IMR-90 (cell line): Measurements from ENCODE around the gene SLC2A2. TPM values are rescaled to one million over a fixed set of nuclear protein-coding genes. Genes with fewer than 3 reads are reported as not detected.
A peak's percentile ranks its signal among the peaks of the same experiment; 100 is the strongest.

Source experiments
- ATAC-seq: fragments of 200-7000 bp; cut with Tn5 transposase; 2 replicates; pipeline ENCODE4 v1.9.1; 2020; ENCODE audit warnings: low read depth, mild to moderate bottlenecking, moderate library complexity
- BruUV-seq: library from RNA; stranded (reverse); fragments of 400-500 nt; replicated peaks from 2 replicates; lab custom pipeline; 2021; lab: Mats Ljungman, UMichigan
- CTCF ChIA-PET: fragments of 300-600 bp; formaldehyde crosslinking; extraction: SDS; loops from one replicate; lab custom pipeline; 2021; ENCODE audit warnings: antibody characterized with exemption; lab: Yijun Ruan, JAX
- POLR2A ChIA-PET: fragments of 300-600 bp; sonication (Branson Sonifier 250); formaldehyde crosslinking; loops from one replicate; lab custom pipeline; 2022; ENCODE audit warnings: antibody characterized with exemption; ENCODE audit not compliant: unreplicated experiment; lab: Charles Lee
- DNase-seq: peaks from one replicate; pipeline ENCODE4 v3.0.0; 2013
- H2AFZ ChIP-seq: replicated peaks from 2 replicates; pipeline ENCODE3; 2013; ENCODE audit warnings: low read length, mild to moderate bottlenecking; ENCODE audit not compliant: poor library complexity
- H2AK5ac ChIP-seq: 2 replicates; pipeline ENCODE4 v1.6.1; 2013; ENCODE audit warnings: low read depth, low read length, inconsistent platforms
- H2AK9ac ChIP-seq: replicated peaks from 2 replicates; pipeline ENCODE3; 2013; ENCODE audit warnings: mild to moderate bottlenecking, low read depth, low read length, moderate library complexity; ENCODE audit not compliant: poor library complexity
- H2BK120ac ChIP-seq: 2 replicates; pipeline ENCODE4 v1.6.1; 2013; ENCODE audit warnings: low read depth, low read length, inconsistent platforms
- H2BK15ac ChIP-seq: 3 replicates; pipeline ENCODE4 v1.6.1; 2013; ENCODE audit warnings: low read depth, low read length, inconsistent platforms
- H2BK20ac ChIP-seq: 2 replicates; pipeline ENCODE4 v1.6.1; 2013; ENCODE audit warnings: low read depth, mild to moderate bottlenecking, inconsistent platforms, low read length, moderate library complexity
- H2BK5ac ChIP-seq: 2 replicates; pipeline ENCODE4 v1.6.1; 2013; ENCODE audit warnings: mild to moderate bottlenecking, low read depth, low read length, inconsistent platforms; ENCODE audit not compliant: poor library complexity, severe bottlenecking
- H3K14ac ChIP-seq: replicated peaks from 2 replicates; pipeline ENCODE4 v1.6.1; 2013; ENCODE audit warnings: low read depth, low read length, inconsistent platforms
- H3K18ac ChIP-seq: 2 replicates; pipeline ENCODE4 v1.6.1; 2013; ENCODE audit warnings: low read depth, low read length, control low read depth
- H3K23ac ChIP-seq: 2 replicates; pipeline ENCODE4 v1.6.1; 2013; ENCODE audit warnings: low read depth, low read length, inconsistent platforms
- H3K27ac ChIP-seq: 2 replicates; pipeline ENCODE4 v1.5.1; 2013; ENCODE audit warnings: mild to moderate bottlenecking, control low read depth, low read length; ENCODE audit not compliant: insufficient read depth
- H3K27me3 ChIP-seq: 2 replicates; pipeline ENCODE4 v1.6.1; 2013; ENCODE audit warnings: low read length; ENCODE audit not compliant: control insufficient read depth, insufficient read depth
- H3K36me3 ChIP-seq: 2 replicates; pipeline ENCODE4 v1.6.1; 2013; ENCODE audit warnings: low read length, mixed read lengths; ENCODE audit not compliant: control insufficient read depth, insufficient read depth
- H3K4ac ChIP-seq: 2 replicates; pipeline ENCODE4 v1.6.1; 2013; ENCODE audit warnings: low read depth, low read length, inconsistent platforms
- H3K4me1 ChIP-seq: 2 replicates; pipeline ENCODE4 v1.6.1; 2013; ENCODE audit warnings: low read length, mixed read lengths; ENCODE audit not compliant: control insufficient read depth, insufficient read depth
- H3K4me2 ChIP-seq: 2 replicates; pipeline ENCODE4 v1.6.1; 2013; ENCODE audit warnings: low read depth, mild to moderate bottlenecking, control low read depth, low read length, moderate library complexity
- H3K4me3 ChIP-seq: 2 replicates; pipeline ENCODE4 v1.5.1; 2013; ENCODE audit warnings: low read depth, mild to moderate bottlenecking, control low read depth, low read length, moderate library complexity; ENCODE audit not compliant: insufficient read depth
- H3K56ac ChIP-seq: 2 replicates; pipeline ENCODE4 v1.6.1; 2013; ENCODE audit warnings: low read length, inconsistent platforms; ENCODE audit not compliant: insufficient read depth; ENCODE audit errors: extremely low read depth
- H3K79me1 ChIP-seq, 2 experiments: 2 replicates each; pipeline ENCODE4 v1.6.1; 2013; ENCODE audit warnings: low read length in 2 of 2, inconsistent platforms in 1 of 2, low read depth in 1 of 2
- H3K9ac ChIP-seq: 2 replicates; pipeline ENCODE4 v1.6.1; 2013; ENCODE audit warnings: low read depth, low read length, control low read depth
- H3K9me1 ChIP-seq: 2 replicates; pipeline ENCODE4 v1.6.1; 2013; ENCODE audit warnings: low read length, inconsistent platforms; ENCODE audit not compliant: insufficient read depth
- H3K9me3 ChIP-seq: 2 replicates; pipeline ENCODE4 v1.6.1; 2013; ENCODE audit warnings: low read length; ENCODE audit not compliant: control insufficient read depth, insufficient read depth
- H4K20me1 ChIP-seq: 2 replicates; pipeline ENCODE4 v1.6.1; 2013; ENCODE audit warnings: low read length, inconsistent platforms; ENCODE audit not compliant: insufficient read depth
- H4K5ac ChIP-seq: 2 replicates; pipeline ENCODE4 v1.6.1; 2013; ENCODE audit warnings: mild to moderate bottlenecking, low read depth, low read length, control low read depth
- H4K8ac ChIP-seq, 2 experiments: 2 replicates each; pipeline ENCODE4 v1.6.1; 2013; ENCODE audit warnings: low read depth in 2 of 2, low read length in 2 of 2, control low read depth in 1 of 2, inconsistent platforms in 1 of 2
- H4K91ac ChIP-seq: 2 replicates; pipeline ENCODE4 v1.6.1; 2013; ENCODE audit warnings: low read depth, low read length, inconsistent platforms; ENCODE audit not compliant: insufficient read depth
- CEBPB ChIP-seq: IDR thresholded peaks from 2 replicates; pipeline ENCODE4 v1.6.1; 2012; ENCODE audit warnings: low read depth, low read length, improper control_type of control experiment
- MAFK ChIP-seq: IDR thresholded peaks from 2 replicates; pipeline ENCODE4 v1.6.1; 2012; ENCODE audit warnings: low read depth, low read length, improper control_type of control experiment
- MAZ ChIP-seq: IDR thresholded peaks from 2 replicates; pipeline ENCODE4 v1.6.1; 2012; ENCODE audit warnings: low read depth, mild to moderate bottlenecking, low read length, improper control_type of control experiment, moderate library complexity, borderline replicate concordance
- NFE2L2 ChIP-seq: fragments of 150-350 bp; IDR thresholded peaks from 2 replicates; pipeline ENCODE4 v1.6.1; 2016; ENCODE audit warnings: low read depth, mild to moderate bottlenecking, low read length
- WGBS, 2 experiments: methylation state at CpG; one replicate each; pipeline versions ENCODE4 v1.1.5 to v1.1.7; 2013; ENCODE audit warnings: missing lambda C conversion rate in 2 of 2; ENCODE audit not compliant: insufficient read length in 1 of 2; ENCODE audit errors: extremely low coverage in 2 of 2; 5-methylcytosine and 5-hydroxymethylcytosine counted together
- dilution Hi-C: fragments of 300-500 bp; cut with HindIII; formaldehyde crosslinking; loops from one replicate; pipeline ENCODE4 v1.14.3; 2018; ENCODE audit warnings: low sequenced_read_pairs; ENCODE audit not compliant: unreplicated experiment
- in situ Hi-C: fragments of 300-500 bp; cut with MboI; formaldehyde crosslinking; loops from 3 replicates; pipeline ENCODE4 v1.14.3; 2019; ENCODE audit warnings: low sequenced_read_pairs, inconsistent platforms, mixed read lengths
- intact Hi-C: fragments of 100-400 bp; cut with micrococcal nuclease; formaldehyde crosslinking; loops from 2 replicates; pipeline ENCODE4 v1.10.0; 2022
- polyA plus RNA-seq, 3 experiments: library from polyadenylated mRNA; depleted of rRNA; stranded (reverse); fragments of >200 nt; gene quantifications; 2 replicates each; pipeline ENCODE4 v1.2.3, GENCODE V29; 2012; ENCODE audit warnings: low replicate concordance in 1 of 3
- total RNA-seq: library from RNA; depleted of rRNA; stranded (reverse); fragments of >200 nt; gene quantifications from 2 replicates; pipeline ENCODE4 v1.2.3, GENCODE V29; 2012

The SLC2A2 gene
- total and polyA plus RNA-seq, 2 of the 4 experiments (the other 2 are of a cell fraction): not detected

DNA sequence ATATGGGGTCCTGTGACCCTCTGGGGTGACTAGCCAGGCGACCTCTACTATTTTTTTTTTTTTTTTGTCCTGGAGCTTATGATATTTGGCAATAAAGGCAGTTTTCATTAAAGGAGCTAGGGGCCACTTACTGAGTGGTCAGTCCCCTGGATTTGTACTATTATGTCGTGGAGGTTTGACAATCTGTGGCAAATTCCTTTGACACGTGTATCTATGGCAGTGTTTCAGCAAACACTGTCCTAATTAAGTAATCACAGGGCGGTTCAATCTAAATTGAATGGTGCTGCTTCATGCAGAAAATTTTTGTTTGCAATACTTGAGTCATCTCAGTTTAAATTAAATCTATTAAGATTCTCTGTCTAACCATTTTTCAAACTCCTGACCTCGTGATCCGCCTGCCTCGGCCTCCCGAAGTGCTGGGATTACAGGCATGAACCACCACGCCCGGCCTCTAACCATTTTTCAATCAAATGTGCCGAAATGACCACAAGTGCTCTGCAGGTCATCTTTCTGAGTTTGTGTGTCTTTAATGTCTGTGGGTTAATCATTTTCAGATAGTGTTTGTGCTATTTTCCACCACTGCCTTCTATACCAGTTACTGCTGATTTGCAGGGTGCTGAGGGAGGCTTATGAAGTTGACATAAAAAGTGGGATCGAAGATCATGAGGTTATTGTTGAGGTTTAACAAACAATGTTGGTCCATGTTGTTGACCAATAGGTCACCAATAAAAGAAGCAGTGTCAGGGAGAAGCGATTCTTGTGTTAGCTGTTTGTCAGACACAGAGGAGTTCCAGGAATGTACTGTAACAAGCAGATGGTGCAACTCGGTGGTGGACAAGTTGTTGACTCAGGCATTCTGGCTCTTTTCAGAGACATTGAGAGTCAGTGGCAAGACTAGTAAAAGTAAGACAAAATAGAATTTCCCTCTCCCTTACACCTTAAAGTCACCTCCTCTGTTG is 18.6 kb upstream of the SLC2A2 start:
- Histone ChIP-seq H2BK120ac (peak overlapping the region; percentile 49; the same call in 1 of the 2 replicates), H2BK20ac (peak overlapping the region; percentile 73; the same call in 1 of the 2 replicates), H3K27me3 (no peaks in the 10 kb centered on the region), H3K79me1 (no peaks in the 10 kb centered on the region), H4K91ac (no peak overlapping the region), H3K9me1 (no peaks in the 10 kb centered on the region), H3K23ac (no peak overlapping the region), H4K5ac (no peak overlapping the region; the same call in 1 of the 2 replicates), H3K4me1 (peaks cover 3% of the 10 kb centered on the region; the same call in 1 of the 2 replicates), H3K18ac (peak overlapping the region; percentile 78; the same call in 1 of the 2 replicates), H4K8ac (no peak overlapping the region), H3K36me3 (no peaks in the 10 kb centered on the region), H3K9ac (no peak overlapping the region), H4K20me1 (no peaks in the 10 kb centered on the region), H3K56ac (no peak overlapping the region), H2AK9ac (no peak overlapping the region), H2AFZ (no peak overlapping the region), H2BK15ac (peak overlapping the region; percentile 77; the same call in 2 of the 3 replicates), H3K27ac (no peak overlapping the region), H3K9me3 (no peaks in the 10 kb centered on the region), H3K14ac (no peak overlapping the region), H2AK5ac (0 out of 2 replicates have a peak overlapping the region, but pooled peaks have one; percentile 79), H3K4ac (no peak overlapping the region; the same call in 1 of the 2 replicates), H3K4me2 (peak overlapping the region; percentile 48; the same call in 1 of the 2 replicates), H2BK5ac (peak overlapping the region; percentile 27), H3K4me3 (no peak overlapping the region)
- 74% methylated on average over 3 of the region's 14 CpGs; no CpG with 5 or more reads in 1 of the 2 experiments for WGBS, 2 experiments
- ChIA-PET CTCF (interaction anchor here (0.6 to 1.1 kb wide), 4 partner anchors 16 to 138 kb away, joined by 3 to 5 read pairs (median 3); no protein-coding TSS in a partner anchor), POLR2A (interaction anchor here (0.6 kb wide), 1 partner anchor 395 kb away, joined by 5 read pairs; no protein-coding TSS in a partner anchor)
- peak; percentile 80 for DNase-seq
- TF ChIP-seq MAZ (no peak), MAFK (peak; percentile 58), CEBPB (peak; percentile 88), NFE2L2 (no peak)
- intact Hi-C loops (loop anchor here (5.0 kb wide), 1 partner anchor 417 kb away; the partner anchor contains the start of gene TNIK), in situ Hi-C loops (loop anchor here (5.0 to 10.0 kb wide), 2 partner anchors 83 to 520 kb away; no protein-coding TSS in a partner anchor), dilution Hi-C loops (no loop called here)
- no TSS peak for BruUV-seq
- ATAC-seq: peak; percentile 90
